Measurements from ENCODE around the gene SPDYE16.
"Not testable (repeated sequence)": the region's sequence is repeated elsewhere in the genome, so short reads cannot be mapped to it uniquely, and the experiment has no call there.

SPDYE16 gene

GRCh38 chr7:76551992-76552391, 8.9 kb upstream of the SPDYE16 start:
- peak; percentile 93 for TF ChIP-seq ZNF70 (CRISPR knock-in tag; IDR thresholded peaks at IDR 0.05)
- ATAC-seq, result not testable (repeated sequence)

DNA sequence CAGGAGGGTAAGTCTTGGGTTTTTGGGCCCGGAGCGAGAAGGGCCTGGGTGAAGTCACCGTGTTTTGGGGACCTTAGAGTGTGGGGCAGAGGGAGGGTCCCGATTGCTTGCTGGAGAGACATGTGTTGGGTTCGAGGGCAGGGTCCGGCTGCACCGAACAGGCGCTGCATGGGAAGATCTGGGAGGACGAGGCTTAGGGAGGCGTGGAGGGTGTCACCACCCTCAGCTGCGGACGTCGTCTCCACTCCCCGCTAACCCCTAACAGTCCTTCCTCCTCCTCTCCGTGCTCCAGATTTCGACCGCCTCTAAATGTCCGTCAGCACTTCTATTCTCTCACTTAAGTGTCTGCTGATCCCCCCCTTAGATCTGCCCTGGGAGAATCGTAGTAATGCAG, 6.8 kb upstream of the SPDYE16 start:
- not testable (repeated sequence) for ATAC-seq

- TF ChIP-seq ZFP3 (CRISPR knock-in tag; IDR thresholded peaks at IDR 0.05), result peak; percentile 63
- ATAC-seq, result peak; percentile 100
Observed at GRCh38 chr7:76549025-76549854, 6.1 kb upstream of the SPDYE16 start.

- not testable (repeated sequence) for ATAC-seq
Observed at GRCh38 chr7:76531643-76532042, 11.5 kb downstream of the SPDYE16 start.

GRCh38 chr7:76526183-76526582, 16.9 kb downstream of the SPDYE16 start:
- ATAC-seq, result not testable (repeated sequence)

DNA sequence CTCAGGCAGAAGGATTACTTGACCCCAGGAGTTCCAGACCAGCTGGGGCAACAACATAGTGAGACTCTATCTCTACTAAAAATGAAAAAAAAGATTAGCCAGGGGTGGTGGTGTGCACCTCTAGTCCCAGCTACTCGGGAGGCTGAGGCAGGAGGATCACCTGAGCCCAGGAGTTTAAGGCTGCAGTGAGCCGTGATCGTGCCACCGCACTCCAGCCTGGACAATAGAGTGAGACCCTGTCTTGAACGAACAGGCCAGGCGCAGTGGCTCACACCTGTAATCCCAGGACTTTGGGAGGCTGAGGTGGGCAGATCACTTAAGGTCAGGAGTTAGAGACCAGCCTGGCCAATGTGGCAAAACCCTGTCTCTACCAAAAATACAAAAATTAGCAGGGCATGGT, 26.2 kb downstream of the SPDYE16 start:
- not testable (repeated sequence) for ATAC-seq

- peak; percentile 80 for ATAC-seq
- TF ChIP-seq ISL1 (CRISPR knock-in tag; IDR thresholded peaks at IDR 0.05) (no peak), CSRNP3 (CRISPR knock-in tag; IDR thresholded peaks at IDR 0.05) (no peak), PPARA (CRISPR knock-in tag; IDR thresholded peaks at IDR 0.05; ENCODE audit: borderline replicate concordance) (no peak), ZNF8 (CRISPR knock-in tag; IDR thresholded peaks at IDR 0.05) (no peak), TCF4 (CRISPR knock-in tag; IDR thresholded peaks at IDR 0.05; ENCODE audit: borderline replicate concordance) (no peak), ZFP3 (CRISPR knock-in tag; IDR thresholded peaks at IDR 0.05) (no peak), CSDC2 (CRISPR knock-in tag; IDR thresholded peaks at IDR 0.05) (no peak), ARNTL (CRISPR knock-in tag; IDR thresholded peaks at IDR 0.05; ENCODE audit: borderline replicate concordance, low read depth) (no peak)
Observed at GRCh38 chr7:76515999-76516443, 27.1 kb downstream of the SPDYE16 start.

GRCh38 chr7:76514926-76515771, 27.9 kb downstream of the SPDYE16 start:
- TF ChIP-seq CREB5 (CRISPR knock-in tag; IDR thresholded peaks at IDR 0.05; ENCODE audit: low read depth) (no peak), GLIS3 (CRISPR knock-in tag; IDR thresholded peaks at IDR 0.05) (no peak), TSHZ2 (CRISPR knock-in tag; IDR thresholded peaks at IDR 0.05) (no peak), ZFP3 (CRISPR knock-in tag; IDR thresholded peaks at IDR 0.05) (no peak), TCF4 (CRISPR knock-in tag; IDR thresholded peaks at IDR 0.05; ENCODE audit: borderline replicate concordance) (no peak), OSR1 (CRISPR knock-in tag; IDR thresholded peaks at IDR 0.05) (no peak)
- ATAC-seq, result no peak

Data from SK-N-SH treated with all-trans-retinoic acid at 6 μM for 48 hours (cell line).